MM.1S (cell line): ENCODE measurements around the gene GLRX3.

Experiments
- DNase-seq: peaks from one replicate; pipeline ENCODE4 v3.0.0-alpha.2; 2015
- H2AFZ ChIP-seq: fragments of 300-600 bp; sonication (generic); 2 replicates; pipeline ENCODE4 v1.6.0; 2016; ENCODE audit warnings: antibody characterized with exemption, low read length
- H3F3A ChIP-seq: fragments of 300-600 bp; sonication (generic); 2 replicates; pipeline ENCODE4 v1.6.1; 2016; ENCODE audit warnings: mild to moderate bottlenecking, antibody characterized with exemption, low read length, moderate library complexity, mixed read lengths; ENCODE audit not compliant: insufficient read depth
- H3K27ac ChIP-seq: fragments of 300-600 bp; sonication (generic); 2 replicates; pipeline ENCODE4 v1.5.1; 2016; ENCODE audit warnings: mild to moderate bottlenecking, low read length
- H3K27me3 ChIP-seq: fragments of 300-600 bp; sonication (generic); replicated peaks from 2 replicates; pipeline ENCODE4 v1.6.0; 2016; ENCODE audit warnings: low read length; ENCODE audit not compliant: insufficient read depth
- H3K36me3 ChIP-seq: fragments of 300-600 bp; sonication (generic); replicated peaks from 2 replicates; pipeline ENCODE4 v1.6.1; 2016; ENCODE audit warnings: mild to moderate bottlenecking, low read length, mixed read lengths; ENCODE audit not compliant: insufficient read depth
- H3K4me1 ChIP-seq: fragments of 300-600 bp; sonication (generic); 2 replicates; pipeline ENCODE4 v1.6.1; 2016; ENCODE audit warnings: low read length, mixed read lengths
- H3K4me2 ChIP-seq: fragments of 300-600 bp; sonication (generic); 2 replicates; pipeline ENCODE4 v1.6.0; 2016; ENCODE audit warnings: low read depth, low read length
- H3K4me3 ChIP-seq: fragments of 300-600 bp; sonication (generic); 2 replicates; pipeline ENCODE4 v1.5.1; 2016; ENCODE audit warnings: low read length, mixed read lengths
- H3K79me2 ChIP-seq: fragments of 300-600 bp; sonication (generic); 2 replicates; pipeline ENCODE4 v1.6.1; 2016; ENCODE audit warnings: mixed run types, low read length, mixed read lengths
- H3K9ac ChIP-seq: fragments of 300-600 bp; sonication (generic); 2 replicates; pipeline ENCODE4 v1.6.1; 2016; ENCODE audit warnings: low read length, mixed read lengths
- H3K9me2 ChIP-seq: fragments of 300-600 bp; sonication (generic); replicated peaks from 2 replicates; pipeline ENCODE4 v1.6.1; 2016; ENCODE audit warnings: mild to moderate bottlenecking, low read length, mixed read lengths; ENCODE audit not compliant: insufficient read depth
- H3K9me3 ChIP-seq: fragments of 300-600 bp; sonication (generic); replicated peaks from 2 replicates; pipeline ENCODE4 v1.6.1; 2016; ENCODE audit warnings: mild to moderate bottlenecking, low read length, mixed read lengths; ENCODE audit not compliant: insufficient read depth
- H4K20me1 ChIP-seq: fragments of 300-600 bp; sonication (generic); 2 replicates; pipeline ENCODE4 v1.6.1; 2016; ENCODE audit warnings: mild to moderate bottlenecking, low read length, moderate library complexity, mixed read lengths; ENCODE audit not compliant: insufficient read depth
- EZH2 ChIP-seq: fragments of 300-600 bp; sonication (generic); optimal IDR thresholded peaks from 2 replicates; pipeline ENCODE3; 2017; ENCODE audit warnings: low read depth, mild to moderate bottlenecking, antibody characterized with exemption, low read length, mixed read lengths
- EZH2phosphoT487 ChIP-seq: fragments of 300-600 bp; sonication (generic); IDR thresholded peaks from 2 replicates; pipeline ENCODE4 v1.6.1; 2018; ENCODE audit warnings: antibody characterized with exemption, low read length
- TF ChIP-seq, protein P1 (sequence below): fragments of 300-600 bp; sonication (generic); IDR thresholded peaks from 2 replicates; pipeline ENCODE4 v1.5.1; 2016; ENCODE audit warnings: antibody characterized with exemption, low read length, mixed read lengths

The GLRX3 gene

DNA sequence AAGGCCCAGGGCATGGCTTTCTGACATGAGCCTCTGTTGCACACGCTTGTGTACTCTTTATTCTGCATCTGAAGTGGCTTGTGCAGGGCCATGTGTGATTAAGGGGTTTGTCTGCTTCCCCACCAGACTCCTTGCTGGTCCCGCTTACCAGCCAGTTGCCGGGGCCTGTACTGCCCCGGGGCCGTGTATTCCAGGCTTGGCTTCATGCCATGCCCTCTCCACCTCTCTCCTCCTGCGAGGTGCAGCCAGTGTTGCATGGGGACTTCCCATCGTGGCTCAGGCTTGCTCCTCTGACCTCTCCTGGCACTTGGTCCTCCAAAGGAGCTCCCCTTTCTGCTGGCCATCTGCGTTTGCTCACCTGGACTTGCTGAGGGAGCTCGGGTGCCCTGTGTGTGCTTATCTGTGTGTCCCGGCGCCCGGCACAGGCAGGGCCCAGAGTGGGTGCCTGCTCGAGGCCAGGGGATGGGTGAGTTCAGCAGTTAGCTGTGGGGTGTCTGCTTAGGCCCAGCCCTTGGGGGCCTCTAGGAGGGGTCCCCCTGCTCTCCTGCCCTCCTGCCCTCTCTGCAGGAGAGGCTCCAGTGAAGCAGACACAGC lies 14.6 kb upstream of the GLRX3 start:
- H3K9me2 ChIP-seq: no peaks in the 10 kb centered on the region
- no peaks in the 10 kb centered on the region for H3K4me1 ChIP-seq
- DNase-seq: no peak
- H3K9me3 ChIP-seq: no peaks in the 10 kb centered on the region
- H3K79me2 ChIP-seq: no peaks in the 10 kb centered on the region
- no peak overlapping the region for H3K4me2 ChIP-seq
- no peak overlapping the region for H3K4me3 ChIP-seq
- H4K20me1 ChIP-seq: no peaks in the 10 kb centered on the region
- no peaks in the 10 kb centered on the region for H3K27me3 ChIP-seq
- no peak overlapping the region for H2AFZ ChIP-seq
- no peak overlapping the region for H3K27ac ChIP-seq
- H3F3A ChIP-seq: no peaks in the 10 kb centered on the region
- TF ChIP-seq, protein P1, sequence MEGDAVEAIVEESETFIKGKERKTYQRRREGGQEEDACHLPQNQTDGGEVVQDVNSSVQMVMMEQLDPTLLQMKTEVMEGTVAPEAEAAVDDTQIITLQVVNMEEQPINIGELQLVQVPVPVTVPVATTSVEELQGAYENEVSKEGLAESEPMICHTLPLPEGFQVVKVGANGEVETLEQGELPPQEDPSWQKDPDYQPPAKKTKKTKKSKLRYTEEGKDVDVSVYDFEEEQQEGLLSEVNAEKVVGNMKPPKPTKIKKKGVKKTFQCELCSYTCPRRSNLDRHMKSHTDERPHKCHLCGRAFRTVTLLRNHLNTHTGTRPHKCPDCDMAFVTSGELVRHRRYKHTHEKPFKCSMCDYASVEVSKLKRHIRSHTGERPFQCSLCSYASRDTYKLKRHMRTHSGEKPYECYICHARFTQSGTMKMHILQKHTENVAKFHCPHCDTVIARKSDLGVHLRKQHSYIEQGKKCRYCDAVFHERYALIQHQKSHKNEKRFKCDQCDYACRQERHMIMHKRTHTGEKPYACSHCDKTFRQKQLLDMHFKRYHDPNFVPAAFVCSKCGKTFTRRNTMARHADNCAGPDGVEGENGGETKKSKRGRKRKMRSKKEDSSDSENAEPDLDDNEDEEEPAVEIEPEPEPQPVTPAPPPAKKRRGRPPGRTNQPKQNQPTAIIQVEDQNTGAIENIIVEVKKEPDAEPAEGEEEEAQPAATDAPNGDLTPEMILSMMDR: no peak
- TF ChIP-seq EZH2: no peak
- no peak for TF ChIP-seq EZH2phosphoT487
- H3K9ac ChIP-seq: no peak overlapping the region
- no peaks in the 10 kb centered on the region for H3K36me3 ChIP-seq

DNA sequence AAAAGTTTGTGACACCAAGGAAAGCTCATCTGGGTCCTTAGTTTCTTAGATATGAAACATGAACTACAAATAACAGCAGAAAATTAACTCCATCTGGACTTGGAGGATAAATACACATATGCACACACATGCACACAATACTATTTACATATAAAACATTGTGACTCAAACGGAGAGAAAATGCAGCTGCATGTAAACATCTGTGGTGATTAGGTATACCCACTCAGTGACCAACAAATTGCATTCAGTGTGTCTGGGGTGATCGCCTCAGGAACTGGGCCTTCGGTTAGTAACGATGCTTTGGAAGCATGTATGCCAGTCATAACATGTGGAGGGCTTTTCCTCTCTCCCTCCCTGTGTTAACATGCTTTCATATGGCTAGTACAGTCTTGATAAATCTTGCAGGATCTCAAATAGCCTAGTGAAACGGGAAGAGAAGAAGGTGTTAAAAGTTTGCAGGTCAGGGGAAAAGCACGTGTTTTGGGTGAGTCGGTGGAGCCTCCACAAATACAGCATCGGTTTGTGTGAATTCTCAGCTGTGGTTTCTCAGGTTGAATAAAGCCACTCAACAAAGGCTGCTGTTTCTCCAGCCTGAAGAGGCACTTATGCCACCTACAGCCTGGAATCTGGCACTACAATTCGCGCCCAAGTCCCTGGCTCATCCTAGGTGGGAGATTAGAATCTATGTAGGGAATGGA lies 8.7 kb upstream of the GLRX3 start:
- Histone ChIP-seq H3K79me2 (no peaks in the 10 kb centered on the region), H3K9me2 (no peaks in the 10 kb centered on the region), H3K4me3 (no peak overlapping the region), H3K27me3 (no peaks in the 10 kb centered on the region), H4K20me1 (no peaks in the 10 kb centered on the region), H3K9me3 (no peaks in the 10 kb centered on the region), H3K9ac (no peak overlapping the region), H2AFZ (no peak overlapping the region), H3K4me1 (peaks cover 4% of the 10 kb centered on the region), H3K4me2 (no peak overlapping the region), H3F3A (no peaks in the 10 kb centered on the region), H3K36me3 (no peaks in the 10 kb centered on the region), H3K27ac (no peak overlapping the region)
- TF ChIP-seq, protein P1: peak; percentile 84
- no peak for TF ChIP-seq EZH2
- TF ChIP-seq EZH2phosphoT487: no peak
- peak; percentile 81 for DNase-seq

DNA sequence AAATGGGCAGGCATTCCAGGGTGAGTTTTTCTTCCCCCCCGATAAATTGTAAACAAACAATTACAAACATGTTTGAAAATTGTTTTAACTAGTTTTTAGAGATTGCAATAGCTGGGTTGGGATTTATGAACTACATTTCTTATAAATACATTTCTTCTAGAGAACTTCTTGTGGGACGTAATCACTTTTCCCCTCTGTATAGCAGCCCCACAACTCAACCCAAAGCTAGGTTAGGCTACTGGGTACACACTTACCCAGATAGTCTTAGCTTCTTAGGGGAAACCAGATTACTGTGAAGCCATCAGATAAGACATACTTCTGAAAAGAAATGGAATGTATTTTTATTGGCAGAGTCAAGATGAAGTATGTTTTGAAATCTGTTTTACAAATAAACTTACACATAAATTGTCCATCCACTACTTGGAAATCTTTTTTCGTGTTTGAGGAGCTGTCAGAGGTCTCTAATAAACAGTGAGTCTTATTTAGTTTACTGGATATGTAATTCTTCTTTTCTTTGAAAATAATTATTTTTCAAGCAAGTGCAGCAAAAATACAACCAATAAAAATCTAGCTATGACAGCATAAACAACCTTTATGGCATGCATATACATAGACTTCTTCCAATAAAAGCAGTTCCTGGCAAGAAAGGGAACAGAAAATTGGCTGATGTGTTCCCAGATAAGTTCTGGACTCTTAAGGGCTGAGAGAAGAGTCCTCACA lies 8.0 kb upstream of the GLRX3 start:
- no peaks in the 10 kb centered on the region for H3K27me3 ChIP-seq
- no peaks in the 10 kb centered on the region for H3K9me3 ChIP-seq
- no peaks in the 10 kb centered on the region for H3K9me2 ChIP-seq
- peaks cover 4% of the 10 kb centered on the region for H3K4me1 ChIP-seq
- no peak for DNase-seq
- H4K20me1 ChIP-seq: no peaks in the 10 kb centered on the region
- TF ChIP-seq EZH2: no peak
- no peak for TF ChIP-seq EZH2phosphoT487
- TF ChIP-seq, protein P1: no peak
- H3K4me2 ChIP-seq: no peak overlapping the region
- no peaks in the 10 kb centered on the region for H3K36me3 ChIP-seq
- no peak overlapping the region for H3K4me3 ChIP-seq
- H3K9ac ChIP-seq: no peak overlapping the region
- no peaks in the 10 kb centered on the region for H3F3A ChIP-seq
- no peaks in the 10 kb centered on the region for H3K79me2 ChIP-seq
- H3K27ac ChIP-seq: no peak overlapping the region
- no peak overlapping the region for H2AFZ ChIP-seq
